Thoracic aorta (tissue), 2 donors: ENCODE results near the gene ACSS1. TPM values are rescaled to one million over a fixed set of nuclear protein-coding genes. Genes with fewer than 3 reads are reported as not detected.
A peak's percentile ranks its signal among the peaks of the same experiment; 100 is the strongest.

Experiments used
- ATAC-seq: fragments of 150-250 bp; one replicate; pipeline ENCODE4 v1.8.0; 2017; ENCODE audit warnings: low read depth; ENCODE audit not compliant: insufficient number of reproducible peaks, low FRiP score
- DNase-seq: peaks from one replicate; pipeline ENCODE4 v3.0.0-alpha.2; 2020; ENCODE audit warnings: low spot score
- H3K27ac ChIP-seq, 2 donors: fragments of 200-600 bp; sonication (generic); 1 replicate in 1 of 2; 2 replicates in 1 of 2; pipeline ENCODE4 v1.5.1; 2016; ENCODE audit warnings: mild to moderate bottlenecking in 2 of 2, moderate library complexity in 2 of 2
- H3K27me3 ChIP-seq: fragments of 200-600 bp; sonication (generic); replicated peaks from 2 replicates; pipeline ENCODE4 v1.6.0; 2016; ENCODE audit warnings: mild to moderate bottlenecking; ENCODE audit not compliant: insufficient read depth
- H3K36me3 ChIP-seq: fragments of 200-600 bp; sonication (generic); one replicate; pipeline ENCODE4 v1.5.1; 2016
- H3K4me1 ChIP-seq, 2 donors: fragments of 200-600 bp; sonication (generic); 1 replicate in 1 of 2; 2 replicates in 1 of 2; pipeline versions ENCODE4 v1.5.1 to v1.6.0; 2016; ENCODE audit warnings: low read depth in 2 of 2, mild to moderate bottlenecking in 1 of 2; ENCODE audit not compliant: control insufficient read depth in 1 of 2
- H3K4me3 ChIP-seq: fragments of 200-600 bp; sonication (generic); 2 replicates; pipeline ENCODE4 v1.5.1; 2016; ENCODE audit warnings: mild to moderate bottlenecking
- H3K9me3 ChIP-seq: fragments of 200-600 bp; sonication (generic); 2 replicates; pipeline ENCODE4 v1.5.1; 2016
- total RNA-seq, 2 donors: library from RNA; depleted of rRNA; stranded (reverse); fragments of >200 nt; gene quantifications; one replicate each; pipeline versions ENCODE4 v1.1.0 to v1.2.3, GENCODE V29; 2016
- TF ChIP-seq, protein P1 (sequence below): fragments of 200-600 bp; sonication (generic); IDR thresholded peaks from one replicate; pipeline ENCODE4 v1.5.1; 2019; ENCODE audit warnings: antibody characterized with exemption

The ACSS1 gene
- total RNA-seq, 2 donors from 2014 or later: 26.0 to 31.7 TPM

DNA sequence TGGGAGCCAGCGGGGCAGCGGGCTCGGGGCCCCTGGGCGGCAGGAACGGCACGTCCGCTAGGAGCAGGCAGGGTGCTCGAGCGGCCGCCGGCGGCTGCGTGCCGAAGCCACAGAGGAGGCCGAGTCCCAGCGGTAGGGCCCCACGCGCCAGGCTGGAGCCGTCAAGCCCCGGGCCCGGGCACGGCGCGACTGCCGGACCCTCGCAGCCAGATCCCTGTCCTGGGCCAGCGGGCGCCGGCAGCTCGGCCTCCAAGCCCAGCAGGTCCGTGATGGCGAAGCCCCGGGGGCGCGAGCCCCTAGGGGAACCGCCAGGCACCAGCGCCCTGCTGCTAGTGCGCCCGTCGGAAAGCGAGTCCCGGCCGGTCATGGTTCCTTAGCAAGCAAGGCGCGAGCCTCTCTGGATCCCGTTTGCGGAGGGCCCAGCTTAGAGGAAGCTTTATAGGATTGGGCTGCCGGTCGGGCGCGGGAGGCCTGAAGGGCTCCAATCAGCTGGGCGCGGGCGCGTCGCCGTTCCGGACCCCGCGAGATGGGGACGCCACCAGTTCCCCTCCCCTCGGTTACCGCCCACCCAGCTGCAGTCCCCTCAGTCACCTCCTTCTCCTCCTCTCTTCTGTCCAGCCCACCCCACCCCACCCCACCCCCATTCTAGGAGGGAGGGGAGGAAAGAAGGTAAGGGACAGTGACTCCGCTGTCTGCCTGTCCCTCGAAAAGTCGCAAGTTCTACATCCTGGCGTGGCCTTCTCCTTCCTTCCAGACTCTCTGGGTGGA lies 24.0 kb upstream of the ACSS1 start, which contains the start of gene VSX1:
Gene VSX1, minus strand, starts transcription at position 412 of the 768 bp plus-strand sequence. Its CDS starts 45 bp downstream, at position 367.
- DNase-seq (no peak), ATAC-seq (no peak)
- no peak within 1 kb of the TSS for H3K4me3 ChIP-seq
- no peaks in the 10 kb centered on the region for H3K36me3 ChIP-seq
- H3K27me3 ChIP-seq: peaks cover 5% of the 10 kb centered on the region
- H3K9me3 ChIP-seq: no peaks in the 10 kb centered on the region
- no peak within 1 kb of the TSS for H3K27ac ChIP-seq
- TF ChIP-seq, protein P1, sequence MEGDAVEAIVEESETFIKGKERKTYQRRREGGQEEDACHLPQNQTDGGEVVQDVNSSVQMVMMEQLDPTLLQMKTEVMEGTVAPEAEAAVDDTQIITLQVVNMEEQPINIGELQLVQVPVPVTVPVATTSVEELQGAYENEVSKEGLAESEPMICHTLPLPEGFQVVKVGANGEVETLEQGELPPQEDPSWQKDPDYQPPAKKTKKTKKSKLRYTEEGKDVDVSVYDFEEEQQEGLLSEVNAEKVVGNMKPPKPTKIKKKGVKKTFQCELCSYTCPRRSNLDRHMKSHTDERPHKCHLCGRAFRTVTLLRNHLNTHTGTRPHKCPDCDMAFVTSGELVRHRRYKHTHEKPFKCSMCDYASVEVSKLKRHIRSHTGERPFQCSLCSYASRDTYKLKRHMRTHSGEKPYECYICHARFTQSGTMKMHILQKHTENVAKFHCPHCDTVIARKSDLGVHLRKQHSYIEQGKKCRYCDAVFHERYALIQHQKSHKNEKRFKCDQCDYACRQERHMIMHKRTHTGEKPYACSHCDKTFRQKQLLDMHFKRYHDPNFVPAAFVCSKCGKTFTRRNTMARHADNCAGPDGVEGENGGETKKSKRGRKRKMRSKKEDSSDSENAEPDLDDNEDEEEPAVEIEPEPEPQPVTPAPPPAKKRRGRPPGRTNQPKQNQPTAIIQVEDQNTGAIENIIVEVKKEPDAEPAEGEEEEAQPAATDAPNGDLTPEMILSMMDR: no peak
- peaks cover 7 to 42% of the 10 kb centered on the region in 2 donors for H3K4me1 ChIP-seq

- ATAC-seq (no peak), DNase-seq (no peak)
- H3K9me3 ChIP-seq: no peaks in the 10 kb centered on the region
- H3K27me3 ChIP-seq: peaks cover 5% of the 10 kb centered on the region
- H3K27ac ChIP-seq: no peak overlapping the region
- H3K36me3 ChIP-seq: no peaks in the 10 kb centered on the region
- peaks cover 7 to 42% of the 10 kb centered on the region in 2 donors for H3K4me1 ChIP-seq
- TF ChIP-seq, protein P1: no peak
- H3K4me3 ChIP-seq: no peak overlapping the region
These were observed 23.3 kb upstream of the ACSS1 start for GRCh38 chr20:25081065-25081729.

DNA sequence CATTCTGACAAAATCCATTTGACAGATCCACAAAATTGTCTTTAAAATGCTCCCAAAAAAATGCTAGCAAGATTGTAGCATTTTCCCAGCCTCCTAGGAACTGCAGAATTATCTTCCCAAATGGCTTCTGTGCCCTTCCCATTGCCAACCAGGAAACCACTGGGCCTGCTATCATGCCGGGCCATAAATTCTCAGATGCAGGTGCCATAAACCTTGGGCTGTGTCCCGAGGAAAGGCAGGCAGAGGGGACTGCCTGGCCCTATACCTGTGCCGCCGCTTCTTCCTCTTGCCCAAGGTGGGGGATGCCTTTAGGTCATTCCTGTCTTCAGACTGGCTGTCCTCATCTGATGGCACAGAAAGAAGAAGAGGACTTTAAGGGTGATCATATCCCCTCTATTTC lies 21.2 kb upstream of the ACSS1 start:
- Histone ChIP-seq H3K27ac (no peak overlapping the region), H3K4me1 (peaks cover 7 to 35% of the 10 kb centered on the region in 2 donors), H3K9me3 (no peaks in the 10 kb centered on the region), H3K27me3 (peaks cover 5% of the 10 kb centered on the region), H3K4me3 (no peak overlapping the region), H3K36me3 (no peaks in the 10 kb centered on the region)
- TF ChIP-seq, protein P1: no peak
- DNase-seq (no peak), ATAC-seq (no peak)

DNA sequence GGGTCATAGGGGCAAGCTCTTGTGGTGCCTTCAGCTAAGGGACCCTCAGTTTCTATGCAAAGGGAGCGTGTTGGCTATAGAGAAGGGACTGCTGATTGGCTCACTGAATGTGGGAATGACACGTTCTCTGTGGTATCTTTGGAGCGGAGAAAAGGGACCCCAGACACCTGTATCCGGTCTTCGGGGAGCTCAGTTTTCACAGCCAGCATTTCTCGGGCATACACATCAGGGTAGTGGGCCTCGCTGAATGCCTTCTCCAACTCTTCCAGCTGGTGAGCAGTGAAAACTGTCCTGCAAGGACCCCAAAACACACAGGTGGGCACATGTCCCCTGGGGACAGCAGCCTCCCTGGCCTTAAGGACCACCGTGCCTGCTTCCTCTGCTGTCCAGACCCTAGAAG lies 20.7 kb upstream of the ACSS1 start:
- Histone ChIP-seq H3K9me3 (no peaks in the 10 kb centered on the region), H3K27me3 (peaks cover 5% of the 10 kb centered on the region), H3K4me1 (peaks cover 7 to 31% of the 10 kb centered on the region in 2 donors), H3K27ac (no peak overlapping the region), H3K36me3 (no peaks in the 10 kb centered on the region), H3K4me3 (no peak overlapping the region)
- TF ChIP-seq, protein P1: no peak
- DNase-seq (no peak), ATAC-seq (no peak)

- H3K27ac ChIP-seq: no peak overlapping the region
- DNase-seq (no peak), ATAC-seq (no peak)
- H3K36me3 ChIP-seq: no peaks in the 10 kb centered on the region
- H3K4me3 ChIP-seq: peak overlapping the region; percentile 59
- H3K27me3 ChIP-seq: peaks cover 5% of the 10 kb centered on the region
- TF ChIP-seq, protein P1: no peak
- H3K9me3 ChIP-seq: no peaks in the 10 kb centered on the region
- H3K4me1 ChIP-seq: peaks cover 7 to 24% of the 10 kb centered on the region in 2 donors
These were observed 19.8 kb upstream of the ACSS1 start for GRCh38 chr20:25077610-25078169.
